GM12872 (cell line): ENCODE measurements around the gene XDH.

Experiments
- CTCF ChIP-seq: IDR thresholded peaks from 3 replicates; pipeline ENCODE4 v1.5.1; 2011; ENCODE audit warnings: low read depth, mild to moderate bottlenecking, low read length, moderate library complexity; ENCODE audit not compliant: insufficient read depth

XDH gene

GRCh38 chr2:31339696-31340095, 74.8 kb downstream of the XDH start:
- TF ChIP-seq CTCF, result no peak

GRCh38 chr2:31337860-31338259, 76.7 kb downstream of the XDH start:
- TF ChIP-seq CTCF, result no peak

GRCh38 chr2:31337197-31337596, 77.3 kb downstream of the XDH start:
- no peak for TF ChIP-seq CTCF

GRCh38 chr2:31335921-31336585, 78.5 kb downstream of the XDH start:
- no peak for TF ChIP-seq CTCF

GRCh38 chr2:31334311-31335026, 80.1 kb downstream of the XDH start:
- TF ChIP-seq CTCF, result no peak

GRCh38 chr2:31333527-31334183, 80.9 kb downstream of the XDH start:
- TF ChIP-seq CTCF, result peak; percentile 92

- no peak for TF ChIP-seq CTCF
These were observed 81.5 kb downstream of the XDH start for GRCh38 chr2:31333046-31333445.
